Stimulated activated naive CD4-positive, alpha-beta T cell (primary cell): ENCODE measurements around the gene CCDC106.

ENCODE experiments used
- DNase-seq, 6 experiments: peaks; one replicate each; lab custom pipeline; 2025; lab: John Stamatoyannopoulos, UW

CCDC106 gene

GRCh38 chr19:55635856-55636440, 12.1 kb upstream of the CCDC106 start:
- no peak for DNase-seq

GRCh38 chr19:55636723-55637122, 11.3 kb upstream of the CCDC106 start:
- DNase-seq: no peak

- DNase-seq: no peak
These were observed 10.5 kb upstream of the CCDC106 start for GRCh38 chr19:55637534-55637933.

GRCh38 chr19:55638864-55639359, 9.1 kb upstream of the CCDC106 start:
- DNase-seq: peak; percentile 26 to 52 (median 36)

- peak; percentile 59 to 70 (median 66) for DNase-seq
These were observed 7.9 kb upstream of the CCDC106 start for GRCh38 chr19:55640043-55640576.

GRCh38 chr19:55640577-55641425, 7.2 kb upstream of the CCDC106 start, which contains the start of gene ZNF580:
Gene ZNF580, plus strand, starts transcription at chr19:55641002. Its CDS starts 1,507 bp downstream, at chr19:55642509.
- peak; percentile 23 to 68 (median 54) for DNase-seq

GRCh38 chr19:55641426-55642152, 6.4 kb upstream of the CCDC106 start:
- DNase-seq: peak in 5 of 6 experiments; percentile 17 to 62 (median 45)

GRCh38 chr19:55642153-55643002, 5.6 kb upstream of the CCDC106 start:
- DNase-seq: peak in 5 of 6 experiments; percentile 20 to 55 (median 33)

GRCh38 chr19:55643003-55643886, 4.8 kb upstream of the CCDC106 start, which contains the start of gene ZNF581:
Gene ZNF581, plus strand, starts transcription at chr19:55643649. Its CDS starts 923 bp downstream, at chr19:55644572.
- peak; percentile 66 to 84 (median 76) for DNase-seq

GRCh38 chr19:55643887-55644176, 4.2 kb upstream of the CCDC106 start:
- DNase-seq: no peak

- no peak for DNase-seq
These were observed 3.7 kb upstream of the CCDC106 start for GRCh38 chr19:55644191-55644833.

GRCh38 chr19:55644842-55645511, 3.0 kb upstream of the CCDC106 start:
- no peak for DNase-seq

- no peak for DNase-seq
These were observed 2.5 kb upstream of the CCDC106 start for GRCh38 chr19:55645512-55645881.

- no peak for DNase-seq
These were observed 902 bp upstream of the CCDC106 start for GRCh38 chr19:55646889-55647731.

GRCh38 chr19:55648585-55649267, 714 bp downstream of the CCDC106 start:
- DNase-seq: no peak

- no peak for DNase-seq
These were observed 1.5 kb downstream of the CCDC106 start for GRCh38 chr19:55649268-55650125.

- DNase-seq: no peak
These were observed 2.1 kb downstream of the CCDC106 start for GRCh38 chr19:55650126-55650557.
